NCI-H69 (cell line): ENCODE results near the gene SNX25.
"Not testable (repeated sequence)": the region's sequence is repeated elsewhere in the genome, so short reads cannot be mapped to it uniquely, and the experiment has no call there.

Source experiments
- DNase-seq: peaks from one replicate; lab custom pipeline; 2025; lab: John Stamatoyannopoulos, UW

The SNX25 gene

DNA sequence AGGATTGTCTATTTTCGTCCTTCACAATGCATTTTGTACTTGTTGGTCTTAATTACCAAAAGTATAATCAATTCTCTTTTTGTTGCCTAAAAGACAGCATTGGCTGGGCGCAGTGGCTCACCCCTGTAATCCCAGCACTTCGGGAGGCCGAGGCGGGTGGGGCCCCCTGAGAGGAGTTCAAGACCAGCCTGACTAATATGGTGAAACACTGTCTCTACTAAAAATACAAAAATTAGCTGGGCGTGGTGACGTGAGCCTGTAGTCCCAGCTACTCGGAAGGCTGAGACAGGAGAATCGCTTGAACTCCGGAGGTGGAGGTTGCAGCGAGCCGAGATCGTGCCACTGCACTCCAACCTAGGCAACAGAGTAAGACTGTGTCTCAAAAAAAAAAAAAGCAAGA, 4.3 kb upstream of the SNX25 start:
- DNase-seq = not testable (repeated sequence)

DNA sequence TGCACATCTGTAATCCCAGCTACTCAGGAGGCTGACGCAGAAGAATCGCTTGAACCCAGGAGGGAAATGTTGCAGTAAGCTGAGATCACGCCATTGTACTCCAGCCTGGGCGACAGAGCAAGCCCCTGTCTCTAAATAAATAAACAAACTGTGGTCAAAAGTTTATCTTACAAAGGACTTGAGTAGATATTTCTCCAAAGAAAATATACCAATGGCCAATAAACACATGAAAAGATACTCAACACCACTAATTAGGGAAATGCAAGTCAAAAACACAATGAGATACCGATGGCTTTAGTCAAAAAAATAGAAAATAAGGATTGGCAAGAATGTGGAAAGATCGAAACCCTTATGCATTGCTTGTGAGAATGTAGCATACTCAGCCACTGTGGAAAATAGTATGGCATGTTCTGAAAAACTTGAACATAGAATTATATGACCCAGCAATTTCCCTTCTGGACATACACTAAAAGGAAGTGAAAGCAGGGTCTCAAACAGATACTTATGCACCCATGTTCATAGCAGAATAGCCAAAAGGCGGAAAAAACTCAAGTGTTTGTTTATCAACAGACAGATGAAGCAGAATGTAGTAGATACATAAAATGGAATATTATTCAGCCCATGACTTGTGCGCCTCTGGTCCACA, 3.6 kb upstream of the SNX25 start:
- no peak for DNase-seq

DNA sequence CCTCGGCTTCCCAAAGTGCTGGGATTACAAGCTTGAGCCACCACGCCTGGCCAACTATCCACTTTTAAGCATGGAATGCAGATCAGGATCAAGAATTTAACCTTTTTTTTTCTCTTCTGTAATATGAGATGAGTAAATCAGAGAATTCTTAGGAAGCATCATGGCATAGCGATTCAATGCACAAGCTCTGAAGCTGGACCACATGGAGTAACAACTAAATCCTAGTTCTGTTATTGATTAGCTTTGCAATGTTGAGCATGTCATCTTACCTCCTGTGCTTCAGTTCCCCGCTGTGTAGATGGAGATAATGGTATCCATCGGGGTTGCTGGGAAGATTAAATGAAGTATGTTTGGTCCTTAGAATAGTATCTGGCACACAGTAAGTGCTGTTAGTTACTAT, 1.9 kb upstream of the SNX25 start:
- no peak for DNase-seq

DNA sequence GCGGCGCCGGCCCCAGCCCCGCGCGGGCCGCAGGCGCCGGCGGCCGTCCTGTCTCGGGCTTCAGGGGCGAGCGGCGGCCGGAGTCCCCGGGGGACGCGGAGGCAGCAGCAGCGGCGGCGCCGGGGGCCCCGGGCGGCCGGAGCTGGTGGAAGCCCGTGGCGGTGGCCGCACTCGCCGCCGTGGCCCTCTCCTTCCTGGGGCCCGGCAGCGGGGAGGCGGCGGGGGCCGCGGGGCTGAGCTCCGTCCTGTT, 379 bp downstream of the SNX25 start:
- DNase-seq = not testable (repeated sequence)

DNA sequence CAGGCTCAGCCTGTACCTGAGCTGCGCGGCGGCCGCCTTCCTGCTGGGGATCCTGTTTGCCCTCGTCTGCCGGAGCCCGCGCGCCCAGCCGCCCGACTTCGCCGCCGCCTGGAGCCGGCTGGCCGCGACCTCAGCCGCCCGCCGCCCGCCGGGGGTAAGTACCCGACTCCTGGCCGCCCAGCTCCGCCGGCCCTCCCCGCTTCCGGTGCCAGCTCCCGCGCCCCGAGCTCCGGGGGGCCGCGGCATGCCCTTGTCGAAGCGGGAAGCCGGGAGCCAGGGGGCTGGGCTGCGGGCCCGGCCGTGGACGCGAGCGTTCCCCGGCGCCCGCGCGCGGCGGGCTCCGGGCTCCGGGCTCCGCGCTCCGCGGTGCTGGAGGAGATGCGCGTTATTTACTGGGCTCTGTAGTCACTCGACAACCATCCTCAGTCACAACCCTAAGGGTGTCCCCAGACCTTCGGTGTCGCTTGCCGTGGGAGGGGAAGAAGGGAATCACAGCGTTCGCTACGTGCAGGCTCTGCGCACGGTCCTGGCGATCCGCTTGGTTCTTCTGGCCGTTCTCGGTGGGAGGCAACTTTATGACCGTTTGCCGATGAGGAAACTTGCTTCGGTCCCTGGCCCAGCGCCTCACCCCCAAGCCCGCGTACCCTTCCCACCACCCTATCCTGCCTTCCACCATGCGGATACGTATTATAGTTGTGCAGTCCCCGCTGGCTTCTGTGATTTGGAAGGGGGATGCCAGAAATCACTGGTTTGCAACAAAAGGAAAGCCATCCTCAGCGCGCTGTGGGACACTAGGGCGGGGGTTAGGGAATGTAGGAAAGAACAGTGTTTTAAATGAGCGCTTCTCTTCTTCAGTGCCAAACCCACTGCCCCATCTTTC, 944 bp downstream of the SNX25 start:
- peak; percentile 73 for DNase-seq

DNA sequence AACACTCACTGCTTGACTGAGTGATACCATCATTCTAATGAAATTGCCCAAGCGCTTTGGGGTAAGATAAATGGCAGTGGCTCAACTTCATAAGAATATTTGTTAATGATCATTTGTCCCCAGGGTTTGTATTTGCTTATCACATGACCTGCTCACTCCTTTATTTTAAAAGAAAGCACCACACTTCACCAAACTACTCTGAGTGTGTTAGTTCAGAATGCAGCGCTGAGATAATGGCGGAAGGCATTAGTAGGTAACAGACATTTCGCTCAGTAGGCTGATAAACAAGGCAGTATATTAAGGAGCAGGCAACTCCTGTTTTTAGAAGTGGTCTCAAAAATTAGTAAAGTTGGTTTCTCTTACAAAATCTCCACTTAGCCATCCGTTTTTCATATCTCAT, 1.6 kb downstream of the SNX25 start:
- peak; percentile 17 for DNase-seq

DNA sequence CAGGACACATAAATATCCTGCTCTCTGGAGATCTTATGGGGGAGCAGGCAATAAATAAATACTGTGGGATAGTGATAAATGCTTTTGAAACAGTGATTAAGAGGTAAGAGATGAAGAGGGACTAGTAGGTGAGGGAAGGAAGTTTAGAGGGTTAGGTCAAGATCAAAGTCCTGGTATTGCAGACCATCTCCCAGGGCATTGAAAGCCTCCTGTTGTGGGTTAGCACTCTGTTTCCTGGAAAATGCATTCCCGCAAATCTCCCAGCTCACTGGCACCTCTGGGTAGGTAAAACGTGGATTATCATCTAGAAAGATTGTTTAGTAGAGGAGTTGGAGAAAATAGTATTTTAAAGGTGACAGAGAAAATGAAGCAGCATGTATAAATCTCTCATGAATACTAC, 2.2 kb downstream of the SNX25 start:
- no peak for DNase-seq

DNA sequence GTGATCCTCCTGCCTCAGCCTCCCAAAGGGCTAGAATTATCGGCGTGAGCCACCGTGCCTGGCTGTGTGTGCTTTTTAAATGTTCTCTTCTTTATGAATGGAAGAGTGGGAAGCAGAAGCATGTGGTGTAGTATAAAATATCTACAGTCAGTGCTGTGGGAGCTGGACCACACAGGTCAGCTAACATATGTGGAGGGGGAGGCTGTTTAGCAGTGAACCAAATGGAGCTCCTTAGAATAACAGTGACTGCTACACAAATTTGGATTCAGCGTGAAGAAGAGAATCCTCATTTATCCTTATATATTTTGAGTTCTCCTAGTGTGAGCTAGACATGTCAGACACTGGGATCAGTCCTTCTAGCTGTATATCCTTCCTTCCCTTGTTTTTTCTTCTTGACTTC, 3.2 kb downstream of the SNX25 start:
- DNase-seq = no peak

DNA sequence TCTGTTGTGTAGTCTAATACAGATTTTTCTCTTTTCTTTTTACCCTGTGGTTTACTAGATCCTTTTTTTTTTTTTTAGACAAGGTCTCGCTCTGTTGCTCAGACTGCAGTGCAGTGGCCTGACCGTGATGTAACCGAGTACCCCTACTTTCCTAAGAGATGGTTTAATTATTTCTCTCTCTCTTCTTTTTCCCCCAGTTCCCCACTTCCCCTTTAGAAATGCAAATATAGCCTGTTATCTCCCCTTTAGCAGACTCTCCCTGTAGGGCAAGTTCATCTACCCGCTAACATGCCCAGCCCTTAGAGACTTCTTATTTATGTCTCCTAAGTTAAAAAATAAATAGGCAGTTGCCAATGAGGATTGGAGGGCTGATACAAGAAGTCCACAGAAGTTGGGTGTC, 4.5 kb downstream of the SNX25 start:
- DNase-seq = no peak

DNA sequence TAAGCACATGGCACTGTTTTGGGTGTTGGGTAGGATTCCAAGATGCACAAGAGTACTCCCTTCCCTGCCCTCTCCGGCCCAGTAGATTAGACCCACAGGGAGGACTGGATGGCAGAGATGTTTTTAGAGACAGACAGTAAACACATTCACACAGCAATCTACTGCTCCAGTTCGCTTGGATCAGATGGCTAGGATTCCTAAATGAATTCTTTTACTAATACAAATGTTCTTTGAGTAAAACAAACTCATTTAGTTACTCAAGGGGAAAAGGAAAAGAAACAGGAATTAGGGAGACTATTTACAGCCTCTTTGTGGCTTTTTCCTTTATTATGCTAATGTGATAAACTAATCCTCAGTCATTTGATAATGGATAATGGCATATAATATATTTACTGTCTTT, 5.9 kb downstream of the SNX25 start:
- no peak for DNase-seq

DNA sequence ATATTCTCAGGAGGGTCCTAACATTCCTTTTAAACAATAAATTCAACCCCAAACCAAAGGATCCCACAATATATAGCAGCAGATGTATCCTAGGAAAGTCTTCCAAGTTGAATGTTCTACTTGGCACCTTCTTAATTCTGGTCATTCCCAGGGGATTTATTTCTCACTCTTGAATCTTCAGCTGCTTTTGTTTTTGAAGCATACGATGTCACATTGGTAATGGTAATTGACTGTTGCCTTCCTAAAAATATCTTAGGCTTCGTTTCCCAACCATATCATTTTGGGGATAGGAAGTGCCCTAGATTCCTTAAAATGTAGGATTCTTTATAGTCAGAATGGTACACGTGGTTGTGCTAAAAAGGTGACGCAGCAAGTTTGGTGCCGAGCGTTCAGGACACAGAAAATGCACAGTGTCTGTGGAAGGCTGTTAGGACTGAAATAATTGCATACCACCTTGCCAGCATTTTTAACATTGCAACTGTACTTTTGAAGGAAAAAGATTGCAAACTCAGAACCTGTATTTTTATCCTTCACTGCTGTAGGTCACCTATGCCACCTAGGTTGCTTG, 8.1 kb downstream of the SNX25 start:
- DNase-seq = no peak

DNA sequence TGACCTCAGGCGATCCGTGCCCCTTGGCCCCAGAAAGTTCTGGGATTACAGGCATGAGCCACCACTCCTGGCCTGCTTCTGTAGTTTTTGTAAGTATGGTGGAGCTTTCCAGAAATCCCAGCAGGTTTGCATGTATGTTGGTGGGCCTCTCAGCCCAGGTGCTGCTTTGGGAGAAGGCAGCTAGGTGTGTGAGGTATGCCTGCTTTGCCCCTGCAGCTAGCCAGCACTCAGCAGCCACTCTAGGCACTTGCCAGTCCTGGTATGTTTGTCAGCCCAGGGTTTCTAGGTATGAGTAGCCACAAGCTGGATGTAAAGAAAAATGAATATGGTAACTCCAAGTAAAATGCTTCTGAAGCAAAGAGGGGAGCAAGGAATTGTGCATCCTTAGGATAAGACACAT, 8.9 kb downstream of the SNX25 start:
- DNase-seq = no peak

DNA sequence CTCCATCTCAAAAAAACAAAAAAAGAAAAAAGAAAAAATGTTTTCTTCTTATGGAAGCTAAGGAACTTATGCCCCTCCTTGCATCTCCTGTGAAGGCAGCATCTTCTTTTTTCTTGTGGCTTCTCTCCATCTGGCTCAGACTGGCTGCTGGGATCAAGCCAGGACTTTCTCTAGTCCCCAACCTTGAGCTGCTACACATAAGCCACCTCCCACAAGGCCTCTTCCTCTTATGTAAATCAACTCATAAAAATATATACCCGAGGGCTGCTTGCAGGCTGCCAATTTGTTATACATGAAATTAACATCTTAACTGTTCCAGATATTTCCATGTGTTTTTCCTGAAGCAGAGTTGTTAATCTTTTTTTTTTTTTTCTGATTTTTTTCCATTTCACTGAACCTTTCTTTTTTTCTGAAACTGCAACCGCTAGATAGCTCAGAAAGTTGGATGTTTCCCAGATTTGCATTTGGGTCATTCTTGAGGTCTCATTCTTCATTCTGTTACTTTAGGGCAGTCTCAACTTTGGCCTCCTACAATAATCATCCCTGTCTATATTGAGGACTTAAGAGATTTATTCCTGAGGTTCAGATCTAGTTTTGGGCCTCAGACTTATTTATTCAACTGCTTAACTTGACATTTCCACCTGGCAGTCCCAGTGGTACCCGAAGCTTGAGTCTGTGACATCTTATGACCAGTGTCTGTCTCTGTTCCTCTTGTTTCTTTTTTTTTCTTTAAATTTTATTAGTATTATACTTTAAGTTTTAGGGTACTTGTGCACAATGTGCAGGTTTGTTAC, 10.3 kb downstream of the SNX25 start:
- DNase-seq = peak; percentile 8

DNA sequence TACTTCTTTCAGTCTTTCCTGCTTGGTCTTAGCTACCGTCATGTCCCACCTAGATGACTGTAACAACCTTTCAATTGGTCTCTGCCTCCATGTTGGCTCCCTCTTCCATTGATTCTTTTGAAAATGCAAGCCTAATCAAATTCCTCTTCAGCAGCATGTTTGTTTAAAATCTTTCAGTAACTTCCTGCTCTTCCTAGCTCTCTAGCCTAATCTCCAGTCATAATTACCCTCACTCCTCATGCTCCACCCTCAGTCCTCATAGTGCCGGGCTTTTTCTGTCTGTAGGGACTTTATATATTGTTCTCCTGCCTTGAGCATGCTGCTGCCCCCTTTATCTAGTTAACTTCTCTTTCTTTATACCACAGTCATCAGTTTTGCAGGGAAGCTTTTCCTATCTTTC, 12.1 kb downstream of the SNX25 start:
- DNase-seq = no peak

DNA sequence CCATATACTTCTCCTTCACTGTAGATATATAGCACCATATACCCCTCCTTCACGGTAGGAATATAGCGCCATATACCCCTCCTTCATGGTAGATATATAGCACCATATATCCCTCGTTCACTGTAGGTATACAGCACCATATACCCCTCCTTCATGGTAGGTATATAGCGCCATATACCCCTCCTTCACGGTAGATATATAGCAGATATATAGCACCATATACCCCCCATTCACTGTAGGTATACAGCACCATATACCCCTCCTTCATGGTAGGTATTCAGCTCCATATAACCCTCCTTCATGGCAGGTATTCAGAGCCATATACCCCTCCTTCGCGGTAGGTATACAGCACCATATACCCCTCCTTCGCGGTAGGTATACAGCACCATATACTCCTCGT, 12.5 kb downstream of the SNX25 start:
- DNase-seq = no peak

DNA sequence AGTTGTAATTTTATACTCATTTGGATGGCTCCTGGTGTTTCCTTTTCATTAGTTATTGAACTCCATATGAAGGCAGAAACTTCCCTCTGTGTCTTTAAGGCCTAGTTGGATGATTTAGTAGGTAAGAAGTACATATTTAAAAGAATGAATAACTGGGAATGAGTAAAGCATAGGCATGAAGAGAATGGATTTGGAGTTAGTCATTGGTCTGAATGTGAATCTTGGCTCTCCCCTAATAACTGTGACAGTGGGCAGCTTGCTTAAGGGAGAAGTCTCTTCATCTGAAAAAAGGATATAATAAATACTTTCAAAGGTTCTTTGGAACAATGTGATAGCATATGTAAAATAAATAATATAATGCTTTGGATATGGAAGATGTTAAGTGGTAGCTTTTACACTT, 13.2 kb downstream of the SNX25 start:
- DNase-seq = no peak

DNA sequence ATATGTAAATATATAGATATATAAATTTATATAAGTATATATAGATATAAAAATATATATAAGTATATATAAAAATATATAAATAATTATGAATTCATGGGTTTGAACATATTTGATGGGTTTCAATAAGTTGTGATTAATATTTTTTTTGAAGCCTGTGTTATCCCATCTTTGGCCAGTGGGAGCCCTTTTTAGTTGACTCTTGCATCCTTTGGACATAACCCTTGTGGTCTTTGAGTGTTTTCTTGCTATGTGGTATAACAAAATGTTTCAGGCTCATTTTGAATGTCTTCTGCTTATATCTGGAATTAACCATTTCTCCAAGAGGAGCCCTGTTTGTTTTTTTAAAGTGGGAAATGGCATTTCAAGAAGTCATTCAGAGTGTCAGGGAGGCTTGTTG, 15.2 kb downstream of the SNX25 start:
- no peak for DNase-seq

DNA sequence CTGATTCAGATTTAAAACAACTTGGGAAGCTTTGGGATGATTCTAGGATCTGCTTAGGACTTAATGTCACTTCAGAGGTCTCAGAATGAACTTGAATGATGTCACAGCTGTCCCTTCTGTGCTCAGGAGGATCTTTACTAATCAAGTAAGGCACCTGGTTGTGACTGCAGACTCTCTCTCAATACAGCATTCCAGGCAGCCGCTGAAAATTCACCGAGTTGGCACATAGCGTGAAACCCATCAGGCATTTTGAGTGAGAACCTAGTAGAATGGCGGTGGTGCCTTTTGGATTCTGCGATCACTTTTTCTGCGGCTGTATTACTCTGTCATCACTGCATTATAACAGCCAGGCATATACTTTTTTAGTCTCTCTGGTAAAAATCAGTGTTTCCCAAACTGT, 16.5 kb downstream of the SNX25 start:
- DNase-seq = no peak

DNA sequence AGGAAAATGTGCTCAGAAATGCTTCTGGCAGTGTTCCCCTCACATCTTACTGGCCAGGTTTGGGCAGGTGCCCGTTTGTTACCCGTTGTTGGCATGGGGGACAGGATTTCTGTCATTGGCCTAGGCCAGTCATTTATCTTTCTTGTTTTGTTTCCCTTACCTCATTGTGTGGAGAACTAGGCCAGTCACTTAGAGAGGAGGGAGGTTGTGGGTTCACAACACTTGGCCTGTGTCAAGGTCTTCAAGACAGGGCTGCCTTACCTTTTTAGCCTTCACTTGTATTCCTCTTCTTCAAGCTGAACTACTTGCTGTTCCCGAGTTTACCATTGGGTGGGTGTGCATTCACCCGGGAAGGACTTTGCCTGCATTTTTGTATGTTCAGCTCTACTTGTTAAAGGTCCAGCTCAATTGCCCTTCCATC, 17.7 kb downstream of the SNX25 start:
- no peak for DNase-seq

DNA sequence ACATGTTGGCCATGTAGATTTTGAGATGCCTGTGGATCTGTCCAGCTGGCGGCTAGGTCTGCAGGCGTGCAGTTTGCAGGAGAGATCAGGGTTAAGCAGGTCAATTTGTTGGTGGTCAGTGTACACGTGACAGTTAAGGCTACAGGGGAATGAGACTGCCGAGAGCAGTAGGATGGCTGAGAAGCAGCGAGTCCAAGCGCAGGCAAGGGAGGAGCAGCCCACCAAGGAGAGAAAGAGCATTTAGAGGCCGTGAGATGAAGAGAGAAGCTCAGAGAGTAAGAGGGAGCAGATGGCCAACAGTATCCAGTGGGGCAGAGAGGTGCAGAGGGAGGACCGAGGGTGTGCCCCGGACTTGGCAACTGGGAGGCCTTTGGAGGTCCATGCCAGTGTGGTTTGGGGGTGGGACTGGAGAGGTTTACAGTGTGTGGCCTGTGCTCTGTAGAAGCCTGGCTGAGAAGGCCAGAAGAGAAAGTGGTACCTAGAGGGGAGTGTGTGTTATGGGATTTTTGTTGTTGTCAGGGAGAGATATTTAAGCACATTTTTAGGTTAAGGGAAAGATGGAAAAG, 18.4 kb downstream of the SNX25 start:
- DNase-seq = no peak

DNA sequence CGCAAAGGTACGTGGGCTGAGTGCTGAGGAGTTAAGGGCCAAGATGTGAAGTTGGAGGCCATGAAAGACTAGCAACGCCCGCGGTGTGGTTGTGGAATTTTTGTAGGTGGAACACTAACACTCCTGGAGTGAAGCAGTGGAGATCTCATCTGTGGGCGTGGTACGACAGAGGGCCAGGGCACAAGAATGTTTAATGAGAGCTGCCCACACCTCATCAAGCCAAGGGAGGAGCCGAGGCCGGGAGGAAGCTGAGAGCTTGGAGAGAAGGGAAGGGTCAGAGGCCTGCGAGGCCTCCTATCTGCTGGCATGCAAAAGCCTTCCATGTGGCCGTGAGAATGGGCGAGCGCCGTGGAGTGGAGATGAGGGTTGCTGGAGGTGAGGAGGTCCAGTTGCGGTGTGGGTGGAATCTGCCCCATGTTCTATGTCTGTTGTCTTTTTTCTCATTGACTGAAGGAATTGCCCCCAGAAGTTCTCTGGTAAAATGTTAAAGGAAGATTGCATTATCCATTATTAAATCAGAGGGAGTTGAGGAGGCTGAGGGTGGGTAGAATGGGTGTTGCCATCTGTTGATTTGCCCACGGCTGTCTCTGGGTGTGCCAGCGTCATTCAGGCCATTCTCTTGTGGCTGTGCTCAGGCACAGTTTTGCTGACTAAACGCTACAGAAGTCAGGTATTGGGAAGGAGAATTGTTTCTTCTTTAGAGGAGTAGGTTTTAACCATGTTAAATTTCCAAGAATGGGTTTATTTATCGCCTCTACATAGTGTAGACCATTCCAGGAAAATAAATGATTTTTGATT, 19.8 kb downstream of the SNX25 start:
- no peak for DNase-seq

DNA sequence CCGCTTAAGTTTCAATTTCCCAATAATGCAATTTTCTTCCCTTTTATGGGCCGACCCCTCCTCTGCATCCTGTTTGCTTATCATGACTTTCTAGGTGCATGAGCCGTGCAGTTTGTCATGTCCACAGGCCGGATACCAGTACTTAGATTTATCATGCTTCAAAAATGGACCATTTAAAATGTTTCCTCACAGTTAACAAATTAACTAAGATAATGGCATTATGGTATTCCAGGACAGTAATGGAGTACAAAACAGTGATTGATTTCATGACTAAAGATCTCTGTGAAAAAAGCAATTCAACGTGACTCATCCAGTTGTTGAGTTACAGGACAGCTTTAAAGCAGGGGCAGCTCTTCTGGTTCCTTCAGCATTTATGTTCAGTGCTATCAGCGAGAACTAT, 23.0 kb downstream of the SNX25 start:
- no peak for DNase-seq
